ENCODE measurements around the gene KANSL1. TPM values are rescaled to one million over a fixed set of nuclear protein-coding genes. Genes with fewer than 3 reads are reported as not detected.
"Not testable (repeated sequence)": the region's sequence is repeated elsewhere in the genome, so short reads cannot be mapped to it uniquely, and the experiment has no call there.

KANSL1 gene
- total RNA-seq, 1 experiment from 2014 or later, result 35.6 TPM

- DNase-seq (ENCODE audit: low read depth), result peak; percentile 41
- in situ Hi-C loops (cut with HindIII; ENCODE audit: low pct_unique_long_range_greater_than_20kb, low sequenced_read_pairs), result no loop called here
Measured at GRCh38 chr17:46194393-46195216, 1.4 kb upstream of the KANSL1 start.

- in situ Hi-C loops (cut with HindIII; ENCODE audit: low pct_unique_long_range_greater_than_20kb, low sequenced_read_pairs), result no loop called here
- peak; percentile 91 for DNase-seq (ENCODE audit: low read depth)
Measured at GRCh38 chr17:46193626-46194392, 580 bp upstream of the KANSL1 start.

GRCh38 chr17:46192439-46193150 lies 634 bp downstream of the KANSL1 start:
- peak; percentile 68 for DNase-seq (ENCODE audit: low read depth)
- in situ Hi-C loops (cut with HindIII; ENCODE audit: low pct_unique_long_range_greater_than_20kb, low sequenced_read_pairs), result no loop called here

- no peak for DNase-seq (ENCODE audit: low read depth)
- in situ Hi-C loops (cut with HindIII; ENCODE audit: low pct_unique_long_range_greater_than_20kb, low sequenced_read_pairs), result no loop called here
Measured at GRCh38 chr17:46192189-46192438, 1.1 kb downstream of the KANSL1 start.

- in situ Hi-C loops (cut with HindIII; ENCODE audit: low pct_unique_long_range_greater_than_20kb, low sequenced_read_pairs), result no loop called here
- DNase-seq (ENCODE audit: low read depth), result peak; percentile 30
Measured at GRCh38 chr17:46191322-46192188, 1.7 kb downstream of the KANSL1 start.

GRCh38 chr17:46190763-46191162 lies 2.5 kb downstream of the KANSL1 start:
- in situ Hi-C loops (cut with HindIII; ENCODE audit: low pct_unique_long_range_greater_than_20kb, low sequenced_read_pairs), result no loop called here

GRCh38 chr17:46186827-46187235 lies 6.4 kb downstream of the KANSL1 start:
- peak; percentile 31 for DNase-seq (ENCODE audit: low read depth)
- in situ Hi-C loops (cut with HindIII; ENCODE audit: low pct_unique_long_range_greater_than_20kb, low sequenced_read_pairs), result not testable (repeated sequence)

More at GRCh38 chr17:46190763-46191162, 2.5 kb downstream of the KANSL1 start:
- no peak for DNase-seq (ENCODE audit: low read depth)

- in situ Hi-C loops (cut with HindIII; ENCODE audit: low pct_unique_long_range_greater_than_20kb, low sequenced_read_pairs), result no loop called here
- no peak for DNase-seq (ENCODE audit: low read depth)
Measured at GRCh38 chr17:46184696-46185095, 8.5 kb downstream of the KANSL1 start.

- DNase-seq (ENCODE audit: low read depth); in situ Hi-C loops (cut with HindIII; ENCODE audit: low pct_unique_long_range_greater_than_20kb, low sequenced_read_pairs): not testable (repeated sequence)
Measured at GRCh38 chr17:46183383-46183782, 9.8 kb downstream of the KANSL1 start.

GRCh38 chr17:46182961-46183360 lies 10.3 kb downstream of the KANSL1 start:
- no peak for DNase-seq (ENCODE audit: low read depth)
- in situ Hi-C loops (cut with HindIII; ENCODE audit: low pct_unique_long_range_greater_than_20kb, low sequenced_read_pairs), result no loop called here

GRCh38 chr17:46181940-46182339 lies 11.3 kb downstream of the KANSL1 start:
- DNase-seq (ENCODE audit: low read depth), result no peak
- in situ Hi-C loops (cut with HindIII; ENCODE audit: low pct_unique_long_range_greater_than_20kb, low sequenced_read_pairs), result no loop called here

- DNase-seq (ENCODE audit: low read depth); in situ Hi-C loops (cut with HindIII; ENCODE audit: low pct_unique_long_range_greater_than_20kb, low sequenced_read_pairs): not testable (repeated sequence)
Measured at GRCh38 chr17:46181316-46181715, 11.9 kb downstream of the KANSL1 start.

- in situ Hi-C loops (cut with HindIII; ENCODE audit: low pct_unique_long_range_greater_than_20kb, low sequenced_read_pairs), result no loop called here
- DNase-seq (ENCODE audit: low read depth), result no peak
Measured at GRCh38 chr17:46180892-46181274, 12.3 kb downstream of the KANSL1 start.

GRCh38 chr17:46180185-46180891 lies 12.9 kb downstream of the KANSL1 start:
- DNase-seq (ENCODE audit: low read depth); in situ Hi-C loops (cut with HindIII; ENCODE audit: low pct_unique_long_range_greater_than_20kb, low sequenced_read_pairs): not testable (repeated sequence)

- no peak for DNase-seq (ENCODE audit: low read depth)
- in situ Hi-C loops (cut with HindIII; ENCODE audit: low pct_unique_long_range_greater_than_20kb, low sequenced_read_pairs), result no loop called here
Measured at GRCh38 chr17:46179375-46179999, 13.7 kb downstream of the KANSL1 start.

- in situ Hi-C loops (cut with HindIII; ENCODE audit: low pct_unique_long_range_greater_than_20kb, low sequenced_read_pairs), result no loop called here
Measured at GRCh38 chr17:46178550-46179214, 14.5 kb downstream of the KANSL1 start.

GRCh38 chr17:46176975-46177374 lies 16.3 kb downstream of the KANSL1 start:
- DNase-seq (ENCODE audit: low read depth), result no peak
- in situ Hi-C loops (cut with HindIII; ENCODE audit: low pct_unique_long_range_greater_than_20kb, low sequenced_read_pairs), result no loop called here

More at GRCh38 chr17:46178550-46179214, 14.5 kb downstream of the KANSL1 start:
- no peak for DNase-seq (ENCODE audit: low read depth)

Data from Caki2 (cell line).